Dermis microvascular lymphatic vessel endothelial cell (primary cell): ENCODE data around the gene PHLDB1. TPM values are rescaled to one million over a fixed set of nuclear protein-coding genes. Genes with fewer than 3 reads are reported as not detected.
"Not testable (repeated sequence)": the region's sequence is repeated elsewhere in the genome, so short reads cannot be mapped to it uniquely, and the experiment has no call there.

Experiments
- DNase-seq, 2 donors: peaks; one replicate each; pipeline versions ENCODE4 v3.0.0 to v3.0.0-alpha.2; 2010; ENCODE audit warnings: low read depth in 2 of 2
- total RNA-seq: library from RNA; depleted of rRNA; stranded (reverse); fragments of >200 nt; gene quantifications from 2 replicates; pipeline ENCODE4 v1.2.1, GENCODE V29; 2014

PHLDB1 gene
- 20.7 and 27.6 TPM in 2 replicates for total RNA-seq

DNA sequence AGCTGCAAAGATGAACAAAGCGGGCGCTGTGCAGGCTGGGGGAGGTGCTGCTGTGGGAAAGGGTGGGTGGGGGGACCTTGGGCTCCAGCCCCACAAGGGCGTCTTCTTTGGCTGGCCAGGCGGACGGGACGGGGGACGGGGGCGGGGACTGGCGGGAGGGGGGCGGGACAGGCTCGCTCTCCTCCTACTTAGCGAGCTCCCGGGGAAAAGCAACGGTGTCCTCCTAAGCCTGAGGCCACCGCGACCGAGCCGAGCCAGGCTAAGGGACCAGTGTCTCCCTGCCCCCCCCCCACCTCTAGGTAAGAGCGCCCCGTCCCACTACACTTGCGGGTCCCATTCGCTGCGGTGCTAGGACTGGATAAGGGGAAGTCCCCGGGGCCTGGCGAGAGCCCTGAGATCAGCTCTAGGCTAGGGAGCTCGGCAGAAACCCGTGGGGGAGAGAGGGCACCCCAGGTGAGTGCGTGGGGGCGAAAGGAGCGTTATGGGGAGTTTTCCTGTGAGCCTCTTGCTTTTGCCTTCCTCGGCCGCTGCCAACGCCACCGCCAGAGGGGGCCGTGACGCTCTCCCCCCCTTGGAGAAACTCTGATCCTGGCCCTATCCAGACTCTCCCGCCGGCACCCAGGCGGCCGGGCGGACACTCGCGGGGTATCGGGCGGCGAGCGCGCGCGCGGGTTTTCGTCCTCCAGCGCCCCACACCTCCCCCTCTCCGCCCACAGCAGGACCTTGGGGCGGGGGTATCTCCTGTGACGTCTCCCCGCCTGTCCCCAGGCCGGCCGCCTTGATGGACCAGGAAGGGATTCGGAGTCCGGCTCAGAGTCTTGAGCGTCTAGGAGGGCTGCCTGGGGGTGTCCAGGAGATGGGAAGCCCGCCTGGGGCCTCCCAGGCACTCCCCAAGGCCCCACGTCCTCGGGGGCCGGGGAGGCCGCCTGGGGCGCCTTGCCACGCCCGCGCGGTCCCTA, at the start of gene PHLDB1:
Gene PHLDB1 (plus strand): TSS at position 215 of the 959 bp plus-strand sequence. CDS start 6,222 bp downstream, outside the sequence.
- peak in 1 of 2 donors; percentile 67 for DNase-seq

DNA sequence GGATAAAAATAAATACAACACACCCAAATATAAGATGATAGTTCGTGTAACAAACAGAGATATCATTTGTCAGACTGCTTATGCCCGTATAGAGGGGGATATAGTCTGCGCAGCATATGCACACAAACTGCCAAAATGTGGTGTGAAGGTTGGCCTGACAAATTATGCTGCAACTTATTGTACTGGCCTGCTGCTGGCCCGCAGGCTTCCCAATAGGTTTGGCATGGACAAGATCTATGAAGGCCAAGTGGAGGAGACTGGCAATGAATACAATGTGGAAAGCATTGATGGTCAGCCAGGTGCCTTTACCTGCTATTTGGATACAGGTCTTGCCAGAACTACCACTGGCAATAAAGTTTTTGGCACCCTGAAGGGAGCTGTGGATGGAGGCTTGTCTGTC, 46.6 kb upstream of the PHLDB1 start:
- no peak for DNase-seq

GRCh38 chr11:118565051-118565450, 42.4 kb upstream of the PHLDB1 start:
- DNase-seq: no peak

DNA sequence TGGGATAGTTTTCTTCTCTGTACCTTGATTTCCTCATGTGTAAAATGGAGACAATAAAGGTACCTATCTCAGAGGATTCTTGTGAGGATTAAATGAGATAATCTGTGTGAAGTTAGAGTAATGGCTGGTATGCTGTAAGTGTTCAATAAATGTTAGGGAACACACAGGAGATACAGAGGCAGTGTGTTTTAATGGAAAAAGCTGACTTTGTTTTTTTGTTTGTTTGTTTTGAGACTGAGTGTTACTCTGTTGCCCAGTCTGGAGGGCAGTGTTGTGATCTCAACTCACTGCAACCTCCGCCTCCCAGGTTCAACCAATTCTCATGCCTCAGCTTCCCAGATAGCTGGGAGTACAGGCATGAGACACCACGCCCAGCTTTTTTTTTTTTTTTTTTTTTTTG, 37.7 kb upstream of the PHLDB1 start:
- no peak for DNase-seq

- DNase-seq: no peak
These were observed 36.6 kb upstream of the PHLDB1 start for GRCh38 chr11:118570787-118571186.

GRCh38 chr11:118571701-118572060, 35.7 kb upstream of the PHLDB1 start:
- not testable (repeated sequence) for DNase-seq

DNA sequence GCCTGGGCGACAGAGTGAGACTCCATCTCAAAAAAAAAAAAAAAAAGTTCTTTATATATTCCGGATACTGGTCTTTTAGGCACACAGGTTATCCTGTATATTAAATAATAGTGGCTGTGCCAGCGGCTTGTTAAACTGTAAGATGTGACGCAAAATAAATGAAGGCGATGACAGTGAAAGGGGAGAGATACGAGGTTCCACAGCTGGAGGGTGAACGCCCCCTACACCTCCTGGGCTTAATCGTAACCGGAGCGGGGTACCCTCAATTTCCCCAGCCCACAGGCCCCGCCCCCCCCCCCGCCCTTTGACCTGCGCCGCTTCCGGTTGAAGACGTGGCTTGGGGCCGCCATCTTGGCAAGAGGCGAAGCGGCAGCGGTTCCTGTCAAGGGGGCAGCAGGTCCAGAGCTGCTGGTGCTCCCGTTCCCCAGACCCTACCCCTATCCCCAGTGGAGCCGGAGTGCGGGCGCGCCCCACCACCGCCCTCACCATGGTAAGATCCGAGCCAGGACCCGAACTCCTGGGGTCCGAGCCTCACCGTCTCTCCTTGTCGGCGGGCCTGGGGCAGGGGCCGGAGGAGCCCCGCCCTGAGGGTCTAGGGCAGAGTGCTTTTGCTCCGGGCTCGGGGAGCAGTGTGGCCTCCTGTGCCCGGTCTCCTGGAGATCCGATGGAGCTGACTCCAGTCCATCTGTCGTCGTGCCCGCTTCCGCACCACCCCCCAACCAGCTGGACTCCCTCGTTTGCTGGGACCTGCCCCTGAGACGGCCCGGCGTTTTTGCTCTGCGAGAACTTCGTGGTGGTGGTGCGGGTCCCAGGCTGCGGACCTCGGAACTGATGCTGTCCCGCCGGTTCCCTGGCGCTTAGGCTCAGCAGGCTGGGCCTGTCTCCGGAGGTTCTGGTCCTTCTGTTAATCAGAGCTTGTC, 35.1 kb upstream of the PHLDB1 start, which contains the start of gene ARCN1:
Gene ARCN1 (plus strand): TSS at position 349 of the 920 bp plus-strand sequence. CDS start 139 bp downstream, at position 488.
- DNase-seq: peak; percentile 28 to 78

DNA sequence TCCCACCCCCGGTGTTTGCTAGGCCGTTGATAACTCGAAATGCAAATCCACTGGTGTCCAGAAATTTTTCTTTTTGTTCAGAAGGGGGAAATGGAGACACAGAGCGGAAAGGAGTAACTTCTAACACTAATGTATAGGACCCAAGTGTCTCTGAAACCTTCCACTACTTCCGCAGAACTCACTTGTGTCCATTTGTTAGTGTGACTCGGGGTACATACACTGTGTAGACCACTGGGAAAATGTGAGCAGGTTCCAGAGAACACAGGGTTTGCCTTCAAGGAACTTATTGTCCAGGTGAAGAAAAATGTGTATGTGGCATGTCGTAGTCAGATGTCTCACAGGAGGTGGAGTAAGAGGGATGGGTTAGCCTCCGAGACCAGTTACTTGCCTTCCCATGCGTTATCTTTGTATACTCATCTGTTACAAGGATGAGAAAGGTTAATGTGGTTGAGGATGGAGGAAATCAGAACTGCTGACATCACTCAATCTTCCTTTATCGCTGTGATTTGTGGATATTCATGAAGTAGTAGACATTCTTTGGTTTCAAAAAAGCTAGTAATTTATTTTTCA, 34.3 kb upstream of the PHLDB1 start:
- DNase-seq: peak in 1 of 2 donors; percentile 84

- DNase-seq: no peak
These were observed 32.8 kb upstream of the PHLDB1 start for GRCh38 chr11:118574636-118575035.

DNA sequence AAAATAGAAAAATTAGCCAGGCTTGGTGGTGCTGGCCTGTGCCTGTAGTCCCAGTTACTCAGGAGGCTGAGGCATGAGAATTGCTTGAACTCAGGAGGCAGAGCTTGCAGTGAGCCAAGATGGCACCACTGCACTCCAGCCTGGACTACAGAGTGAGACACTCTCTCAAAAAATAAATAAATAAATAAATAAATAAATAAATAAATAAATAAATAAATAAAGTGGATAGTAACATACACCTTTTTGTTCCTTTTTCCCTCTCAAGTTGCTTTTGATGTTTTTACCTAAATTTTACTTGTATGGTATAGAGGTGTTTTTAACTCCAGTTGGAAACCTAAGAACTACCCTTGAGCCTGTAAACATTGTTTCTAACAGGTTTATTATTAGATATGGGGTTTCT, 29.4 kb upstream of the PHLDB1 start:
- not testable (repeated sequence) for DNase-seq

DNA sequence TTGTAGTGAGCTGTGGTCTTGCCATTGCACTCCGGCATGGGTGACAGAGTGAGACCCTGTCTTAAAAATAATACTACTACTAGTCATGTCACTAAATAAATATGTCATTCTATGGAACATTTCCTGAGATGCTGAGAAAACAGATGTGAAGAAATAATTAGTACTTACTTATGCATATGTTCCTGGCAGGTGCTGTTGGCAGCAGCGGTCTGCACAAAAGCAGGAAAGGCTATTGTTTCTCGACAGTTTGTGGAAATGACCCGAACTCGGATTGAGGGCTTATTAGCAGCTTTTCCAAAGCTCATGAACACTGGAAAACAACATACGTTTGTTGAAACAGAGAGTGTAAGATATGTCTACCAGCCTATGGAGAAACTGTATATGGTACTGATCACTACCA, 26.4 kb upstream of the PHLDB1 start:
- DNase-seq: peak; percentile 73 to 95

DNA sequence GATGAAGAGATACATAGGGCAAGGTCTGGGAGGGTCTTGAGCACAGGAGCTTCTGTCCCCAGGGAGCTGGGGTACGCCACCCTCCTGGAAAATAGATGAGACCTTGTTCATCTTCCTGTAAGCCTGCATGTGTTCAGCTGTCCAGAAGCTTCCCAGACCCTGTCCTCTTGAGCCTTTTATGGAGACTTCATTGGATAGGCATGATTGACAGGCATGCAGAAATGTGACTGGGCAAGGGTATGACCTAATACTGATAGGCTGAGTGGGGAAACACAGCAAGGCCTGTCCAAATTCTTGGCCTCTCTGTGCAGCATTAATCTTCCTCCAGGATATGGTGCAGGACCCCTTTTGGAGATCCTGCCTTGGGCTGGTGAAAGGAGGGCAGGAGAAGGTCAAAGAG, 19.5 kb upstream of the PHLDB1 start:
- DNase-seq: no peak

- no peak for DNase-seq
These were observed 14.6 kb upstream of the PHLDB1 start for GRCh38 chr11:118592616-118593367.

- peak; percentile 52 to 60 for DNase-seq
These were observed 12.4 kb upstream of the PHLDB1 start for GRCh38 chr11:118594984-118595383.

DNA sequence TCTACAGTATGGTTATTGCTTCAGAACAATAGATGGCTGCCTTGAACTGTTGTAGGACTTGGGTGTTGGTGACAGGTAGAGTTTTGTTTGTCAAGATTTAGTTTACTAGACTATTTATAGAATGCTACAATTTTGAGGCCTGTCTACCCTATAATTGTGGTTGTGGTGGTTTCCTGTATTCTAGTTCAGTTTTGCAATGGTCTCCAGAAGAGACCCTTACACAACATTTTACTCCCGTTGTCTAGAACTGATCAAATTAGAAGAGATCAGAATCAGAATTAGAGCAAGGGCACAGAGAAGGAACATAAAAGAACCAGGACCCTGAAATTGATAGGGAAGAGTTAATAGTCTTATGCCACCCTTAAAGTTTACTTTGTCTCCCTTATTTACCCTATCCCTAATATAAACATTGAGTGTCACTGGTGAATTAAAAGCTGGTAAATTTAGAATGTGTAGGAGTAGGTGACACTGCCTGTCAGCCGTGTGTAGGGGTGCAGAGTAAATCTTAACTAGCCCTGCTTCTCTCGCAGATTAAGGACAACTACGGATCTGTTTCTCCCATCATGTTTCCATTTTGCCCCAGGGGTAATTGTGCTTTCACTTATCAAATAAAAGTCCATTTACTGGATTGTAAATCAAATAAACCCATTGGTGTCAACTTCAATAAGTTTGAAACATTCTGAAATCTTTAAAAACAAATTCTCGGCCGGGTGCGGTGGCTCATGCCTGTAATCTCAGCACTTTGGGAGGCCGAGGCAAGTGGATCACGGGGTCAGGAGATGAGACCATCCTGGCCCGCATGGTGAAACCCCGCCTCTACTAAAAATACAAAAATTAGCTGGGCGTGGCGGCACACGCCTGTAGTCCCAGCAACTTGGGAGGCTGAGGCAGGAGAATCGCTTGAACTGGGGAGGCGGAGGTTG, 10.9 kb upstream of the PHLDB1 start:
- DNase-seq: no peak

DNA sequence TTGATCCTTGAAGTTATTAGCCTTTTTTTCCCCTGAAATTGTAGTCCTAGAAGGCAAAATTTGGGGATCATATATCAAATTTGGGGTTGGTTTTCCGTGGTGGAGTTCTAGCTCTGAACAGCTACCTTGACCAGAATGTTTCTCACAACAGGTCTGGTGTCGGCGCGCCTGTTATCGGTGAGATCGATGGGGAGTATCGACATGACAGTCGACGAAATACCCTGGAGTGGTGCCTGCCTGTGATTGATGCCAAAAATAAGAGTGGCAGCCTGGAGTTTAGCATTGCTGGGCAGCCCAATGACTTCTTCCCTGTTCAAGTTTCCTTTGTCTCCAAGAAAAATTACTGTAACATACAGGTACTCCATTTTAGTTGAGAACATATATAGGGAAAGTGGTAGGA, 9.9 kb upstream of the PHLDB1 start:
- DNase-seq: no peak

GRCh38 chr11:118602331-118602730, 5.1 kb upstream of the PHLDB1 start:
- DNase-seq: no peak

DNA sequence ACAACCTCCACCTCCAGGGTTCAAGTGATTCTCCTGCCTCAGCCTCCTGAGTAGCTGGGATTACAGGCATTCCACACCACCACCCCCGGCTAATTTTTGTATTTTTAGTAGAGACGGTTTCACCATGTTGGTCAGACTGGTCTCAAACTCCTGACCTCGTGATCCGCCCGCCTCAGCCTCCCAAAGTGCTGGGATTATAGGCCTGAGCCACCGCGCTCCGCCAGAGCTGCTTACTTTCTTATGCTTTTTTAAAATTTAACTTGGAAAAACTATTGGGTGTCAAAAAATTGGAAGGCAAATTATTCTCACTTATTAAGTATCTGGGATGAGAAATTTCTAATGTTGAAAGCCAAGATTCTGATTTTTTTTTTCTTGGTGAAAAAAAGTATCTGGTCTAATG, 3.7 kb upstream of the PHLDB1 start:
- not testable (repeated sequence) for DNase-seq

DNA sequence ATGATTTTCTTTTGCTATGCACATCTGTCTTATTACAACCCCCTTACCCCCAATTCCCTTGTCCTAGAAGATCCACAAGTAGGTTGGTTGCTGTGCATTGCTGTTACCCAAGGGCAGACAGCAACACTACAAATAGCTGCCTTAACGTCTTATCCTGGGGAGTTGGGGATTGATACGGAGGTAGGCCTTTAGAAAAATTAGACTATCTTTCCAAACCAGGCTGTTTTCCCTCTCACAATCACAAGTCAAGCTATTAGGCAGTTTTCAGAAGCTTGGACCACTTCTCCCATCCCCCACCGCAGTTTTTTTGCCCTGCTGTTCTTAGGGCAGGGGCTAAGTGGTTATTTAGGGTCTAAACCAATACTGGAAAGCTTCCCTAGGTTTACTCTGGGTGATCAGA, 2.8 kb upstream of the PHLDB1 start:
- DNase-seq: no peak
